Ovary (tissue), 9 donors: ENCODE measurements around the gene REEP1. TPM values are rescaled to one million over a fixed set of nuclear protein-coding genes. Genes with fewer than 3 reads are reported as not detected.
A peak's percentile ranks its signal among the peaks of the same experiment; 100 is the strongest.

Experiments
- DNase-seq, 5 donors: peaks; one replicate each; pipeline ENCODE4 v3.0.0-alpha.2; 2019 to 2020
- H3K27ac ChIP-seq, 2 donors: fragments of 200-600 bp; one replicate each; pipeline versions ENCODE4 v1.5.1 to v1.8.0; 2019 to 2022
- H3K27me3 ChIP-seq: fragments of 200-600 bp; one replicate; pipeline ENCODE4 v1.8.0; 2022
- H3K36me3 ChIP-seq: fragments of 200-600 bp; sonication (generic); one replicate; pipeline ENCODE4 v1.5.1; 2019
- H3K4me1 ChIP-seq: one replicate; pipeline ENCODE4 v1.8.1; 2013; ENCODE audit warnings: mild to moderate bottlenecking, moderate library complexity; ENCODE audit not compliant: insufficient read depth
- H3K4me3 ChIP-seq: fragments of 200-600 bp; sonication (generic); one replicate; pipeline ENCODE4 v1.5.1; 2017
- H3K9me3 ChIP-seq, 2 donors: fragments of 200-600 bp in 1 of 2; sonication (generic) in 1 of 2; one replicate each; pipeline versions ENCODE4 v1.5.1 to v1.8.1; 2013 to 2019; ENCODE audit warnings: mild to moderate bottlenecking in 1 of 2, moderate library complexity in 1 of 2
- EP300 ChIP-seq: sonication (generic); formaldehyde crosslinking; IDR thresholded peaks from one replicate; pipeline ENCODE4 v1.6.1; 2017; ENCODE audit warnings: antibody characterized with exemption
- POLR2A ChIP-seq: fragments of 450-650 bp; IDR thresholded peaks from one replicate; pipeline ENCODE4 v1.6.1; 2017; ENCODE audit warnings: antibody characterized with exemption, mild to moderate bottlenecking, moderate library complexity
- WGBS, 3 donors: extraction: QIAGEN DNeasy Blood & Tissue Kit in 1 of 3; methylation state at CpG; one replicate each; pipeline versions ENCODE4 v1.1.5 to v1.1.7; 2013 to 2017; 5-methylcytosine and 5-hydroxymethylcytosine counted together
- intact Hi-C, 4 donors: fragments of 100-400 bp; cut with DNase I; formaldehyde crosslinking; loops; one replicate each; pipeline versions ENCODE4 v1.11.0 to v1.15.1; 2022 to 2023
- polyA plus RNA-seq, 2 donors: library from polyadenylated mRNA; stranded (reverse); fragments of 200-250 nt in 1 of 2; fragments of 350-450 nt in 1 of 2; fragmentation: Illumina TruSeq in 1 of 2; extraction: RNeasy Lipid Tissue Mini Kit (QIAGEN cat#74804) in 1 of 2; gene quantifications; one replicate each; pipeline ENCODE4 v1.2.3, GENCODE V29; 2013 to 2014
- total RNA-seq, 7 donors: library from RNA; depleted of rRNA in 2 of 7; stranded (reverse); fragments of >200 nt in 2 of 7; fragmentation: NEBNext Ultra II Directional in 3 of 7; extraction: Animal tissue kit (Norgen Biotek cat#: 25700) in 3 of 7; gene quantifications; one replicate each; pipeline versions ENCODE4 v1.1.0 to v1.2.4, GENCODE V29; 2016 to 2023
- TF ChIP-seq, protein P1 (sequence below), 3 donors: fragments of 450-650 bp in 2 of 3; fragments of 200-600 bp in 1 of 3; IDR thresholded peaks; one replicate each; pipeline versions ENCODE4 v1.5.1 to v1.8.0; 2016 to 2022; ENCODE audit warnings: antibody characterized with exemption in 3 of 3, mild to moderate bottlenecking in 1 of 3
- donor health status: DM: no; HTN: no; CAD: no; lungs with moderate emphysema.
- donor health status: DM: no; HTN: no; CAD: no.
- donor health status: Bipolar disorder and iron deficiency.
- donor health status: DM: yes; HTN: yes; CAD: no.
- donor health status: DM: no; HTN: no; CAD: no.
- donor health status: DM: yes; HTN: yes; CAD: no.

REEP1 gene
- total and polyA plus RNA-seq, 9 donors = 0.58 to 35.7 (median 2.0) TPM

DNA sequence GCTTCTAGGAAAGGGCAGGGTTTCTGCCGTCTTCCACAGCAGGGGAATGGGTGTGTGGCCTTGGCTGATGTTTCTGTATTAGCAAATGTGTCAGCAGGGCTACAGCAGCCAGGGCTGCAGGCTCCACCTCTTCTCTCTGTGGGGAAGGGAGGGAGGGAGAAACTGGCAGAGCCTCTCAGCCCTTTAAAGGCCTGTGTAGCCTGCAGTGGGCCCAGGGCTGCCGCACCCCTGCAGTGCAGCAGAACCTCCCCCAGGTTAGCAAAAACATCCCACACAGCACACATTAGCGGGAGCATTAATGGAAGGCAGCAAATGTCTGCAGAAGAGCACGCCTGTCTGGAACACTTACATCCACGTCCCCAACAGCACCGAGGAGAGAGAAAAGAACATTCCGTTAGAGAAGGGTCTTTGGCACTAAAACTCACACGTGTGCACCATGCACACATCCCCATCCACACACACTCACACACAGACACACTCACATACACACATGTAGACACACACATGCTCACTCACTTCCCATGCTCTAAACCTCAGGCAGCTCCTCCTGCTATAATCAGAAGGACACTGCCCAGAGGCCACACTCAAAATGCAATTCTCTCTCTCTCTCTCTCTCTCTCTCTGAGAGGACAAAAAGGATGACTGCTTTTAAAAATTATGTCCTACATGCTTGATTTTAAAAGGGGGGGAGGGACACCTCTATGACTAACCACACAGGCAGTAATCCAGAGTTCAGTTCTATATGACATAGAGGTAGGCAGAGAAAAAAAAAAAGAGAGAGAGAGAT lies 114.1 kb downstream of the REEP1 start:
- DNase-seq = peak; percentile 69 to 79 (median 72)

DNA sequence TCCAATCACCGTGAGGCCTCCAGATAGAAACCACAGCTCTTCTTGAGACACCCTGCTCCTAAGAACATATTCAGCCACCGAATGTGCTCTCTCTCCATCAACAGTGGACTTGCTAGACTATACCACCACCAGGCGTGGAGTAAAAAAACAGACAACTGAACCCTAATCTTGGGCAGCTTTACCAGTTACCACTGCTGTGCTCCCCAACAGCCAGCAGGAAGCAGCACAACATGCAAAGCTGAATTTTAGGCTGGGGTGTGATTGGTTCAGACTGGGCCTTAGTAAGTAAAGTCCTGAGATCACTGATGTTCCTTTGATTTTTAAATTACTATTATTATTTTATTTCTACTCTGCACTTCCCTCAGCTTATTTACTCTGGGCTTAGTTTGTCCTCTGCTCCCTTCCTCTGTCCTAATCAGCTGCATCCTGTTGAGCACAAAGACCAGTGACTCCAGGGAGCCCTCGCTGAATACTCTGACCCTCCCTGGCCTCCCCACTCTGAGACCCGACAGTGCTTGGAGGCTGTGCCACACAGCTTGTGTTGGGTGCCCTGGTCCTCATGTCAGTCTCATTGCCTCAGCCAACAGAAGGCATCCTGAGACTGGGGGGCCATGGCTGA lies 116.3 kb downstream of the REEP1 start:
- DNase-seq = peak in 4 of 5 donors; percentile 41 to 57 (median 53)
- WGBS, 3 donors = 51 to 58% (median 57%) methylated on average over 5 of the region's 5 CpGs
- H3K4me1 ChIP-seq = peaks cover 7% of the 10 kb centered on the region

More for the DNA sequence above, 114.1 kb downstream of the REEP1 start:
- H3K27me3 ChIP-seq = no peaks in the 10 kb centered on the region
- H3K9me3 ChIP-seq = no peaks in the 10 kb centered on the region
- no peaks in the 10 kb centered on the region for H3K36me3 ChIP-seq
- no peak overlapping the region for H3K27ac ChIP-seq
- WGBS, 3 donors = 7 to 14% (median 8%) methylated on average over 8 of the region's 8 CpGs
- H3K4me1 ChIP-seq = peaks cover 7% of the 10 kb centered on the region
- no peak overlapping the region for H3K4me3 ChIP-seq
- TF ChIP-seq, protein P1, sequence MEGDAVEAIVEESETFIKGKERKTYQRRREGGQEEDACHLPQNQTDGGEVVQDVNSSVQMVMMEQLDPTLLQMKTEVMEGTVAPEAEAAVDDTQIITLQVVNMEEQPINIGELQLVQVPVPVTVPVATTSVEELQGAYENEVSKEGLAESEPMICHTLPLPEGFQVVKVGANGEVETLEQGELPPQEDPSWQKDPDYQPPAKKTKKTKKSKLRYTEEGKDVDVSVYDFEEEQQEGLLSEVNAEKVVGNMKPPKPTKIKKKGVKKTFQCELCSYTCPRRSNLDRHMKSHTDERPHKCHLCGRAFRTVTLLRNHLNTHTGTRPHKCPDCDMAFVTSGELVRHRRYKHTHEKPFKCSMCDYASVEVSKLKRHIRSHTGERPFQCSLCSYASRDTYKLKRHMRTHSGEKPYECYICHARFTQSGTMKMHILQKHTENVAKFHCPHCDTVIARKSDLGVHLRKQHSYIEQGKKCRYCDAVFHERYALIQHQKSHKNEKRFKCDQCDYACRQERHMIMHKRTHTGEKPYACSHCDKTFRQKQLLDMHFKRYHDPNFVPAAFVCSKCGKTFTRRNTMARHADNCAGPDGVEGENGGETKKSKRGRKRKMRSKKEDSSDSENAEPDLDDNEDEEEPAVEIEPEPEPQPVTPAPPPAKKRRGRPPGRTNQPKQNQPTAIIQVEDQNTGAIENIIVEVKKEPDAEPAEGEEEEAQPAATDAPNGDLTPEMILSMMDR (IDR thresholded peaks at IDR 0.05) = no peak
- TF ChIP-seq EP300 (no peak), POLR2A (no peak)
- intact Hi-C loops = loop anchor here in 2 of 4 donors (5.0 to 10.0 kb wide), 2 partner anchors 141 to 149 kb away; no protein-coding TSS in a partner anchor

DNA sequence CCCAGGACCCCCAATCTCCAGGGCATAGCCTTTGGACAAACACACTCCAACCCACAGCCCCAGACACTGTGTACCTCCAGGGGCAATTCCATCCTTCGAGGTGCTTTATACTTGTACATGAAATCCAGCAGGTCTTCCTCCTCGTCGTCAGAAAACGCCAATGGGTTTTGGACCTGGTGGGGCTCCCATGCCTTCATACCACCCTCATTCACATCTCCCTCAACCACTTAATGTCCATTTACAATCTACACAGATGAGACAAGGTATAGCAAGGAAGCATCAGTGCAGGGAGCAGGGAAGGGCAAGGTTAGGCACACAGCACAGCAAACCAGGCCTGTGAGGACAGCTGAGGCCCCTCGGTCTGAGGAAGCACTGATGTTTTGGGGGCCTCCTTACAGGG lies 117.5 kb downstream of the REEP1 start:
- Histone ChIP-seq H3K27me3 (no peaks in the 10 kb centered on the region), H3K4me3 (no peak overlapping the region), H3K27ac (no peak overlapping the region), H3K36me3 (no peaks in the 10 kb centered on the region), H3K4me1 (peaks cover 7% of the 10 kb centered on the region), H3K9me3 (no peaks in the 10 kb centered on the region)
- TF ChIP-seq POLR2A (no peak), EP300 (no peak)
- TF ChIP-seq, protein P1 (IDR thresholded peaks at IDR 0.05) = no peak
- intact Hi-C loops = loop anchor here in 2 of 4 donors (5.0 to 10.0 kb wide), 2 partner anchors 145 to 152 kb away; no protein-coding TSS in a partner anchor
- DNase-seq = no peak
- WGBS, 3 donors = 74 to 94% (median 83%) methylated on average over 4 to 5 of the region's 5 CpGs

More for the DNA sequence above, 116.3 kb downstream of the REEP1 start:
- intact Hi-C loops = loop anchor here in 2 of 4 donors (5.0 to 10.0 kb wide), 2 partner anchors 144 to 151 kb away; no protein-coding TSS in a partner anchor
- TF ChIP-seq, protein P1 (IDR thresholded peaks at IDR 0.05) = peak; percentile 42 to 56 (median 46)
- TF ChIP-seq POLR2A = no peak
- Histone ChIP-seq H3K27ac (no peak overlapping the region), H3K27me3 (no peaks in the 10 kb centered on the region), H3K4me3 (no peak overlapping the region), H3K36me3 (no peaks in the 10 kb centered on the region), H3K9me3 (no peaks in the 10 kb centered on the region)

DNA sequence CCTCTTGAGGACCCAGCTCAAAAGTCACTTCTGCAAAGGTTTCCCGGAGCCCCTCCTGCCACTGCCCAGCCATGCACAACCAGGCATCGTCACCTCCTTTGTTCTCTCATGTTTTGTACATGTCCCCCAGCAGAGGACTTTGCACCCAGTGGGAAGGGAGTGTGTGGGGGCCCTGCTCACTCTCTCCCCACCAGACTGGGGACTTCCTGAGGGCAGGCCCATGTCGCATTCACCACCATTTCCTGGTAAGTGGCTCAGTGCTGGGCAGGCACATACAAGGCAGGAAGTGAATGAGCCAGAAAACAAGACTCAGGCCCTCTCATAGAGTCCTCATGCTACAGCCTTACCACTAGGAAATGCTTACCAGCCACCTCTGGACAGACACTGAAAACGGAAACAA lies 119.3 kb downstream of the REEP1 start:
- no peak for TF ChIP-seq EP300
- TF ChIP-seq POLR2A = no peak
- TF ChIP-seq, protein P1 (IDR thresholded peaks at IDR 0.05) = no peak
- H3K36me3 ChIP-seq = no peaks in the 10 kb centered on the region
- no peak overlapping the region for H3K4me3 ChIP-seq
- no peak overlapping the region for H3K27ac ChIP-seq
- peaks cover 4% of the 10 kb centered on the region for H3K4me1 ChIP-seq
- DNase-seq = no peak
- intact Hi-C loops = no loop called here
- H3K9me3 ChIP-seq = no peaks in the 10 kb centered on the region
- H3K27me3 ChIP-seq = no peaks in the 10 kb centered on the region
- 92 to 97% (median 94%) methylated on average over 4 of the region's 4 CpGs for WGBS, 3 donors
